Suprapubic skin (tissue), 3 donors: ENCODE measurements around the gene CMAS.

Source experiments
- CTCF ChIP-seq, 2 donors: fragments of 200-600 bp in 1 of 2; fragments of 450-650 bp in 1 of 2; sonication (generic) in 1 of 2; IDR thresholded peaks; one replicate each; pipeline ENCODE4 v1.5.1; 2016 to 2019; ENCODE audit warnings: antibody characterized with exemption in 2 of 2, mild to moderate bottlenecking in 1 of 2, moderate library complexity in 1 of 2
- POLR2AphosphoS5 ChIP-seq, 3 donors: sonication (generic); formaldehyde crosslinking; IDR thresholded peaks; one replicate each; pipeline ENCODE4 v1.6.1; 2017; ENCODE audit warnings: antibody characterized with exemption in 3 of 3

GRCh38 chr12:22016982-22017381 is 29.0 kb upstream of the CMAS start:
- no peak for TF ChIP-seq CTCF (IDR thresholded peaks at IDR 0.05)
- no peak for TF ChIP-seq POLR2AphosphoS5 (IDR thresholded peaks at IDR 0.05)
